Pancreas (tissue), 10 donors: ENCODE data around the gene TRIM64C. TPM values are rescaled to one million over a fixed set of nuclear protein-coding genes. Genes with fewer than 3 reads are reported as not detected.
"Not testable (repeated sequence)": the region's sequence is repeated elsewhere in the genome, so short reads cannot be mapped to it uniquely, and the experiment has no call there.

ENCODE experiments used
- ATAC-seq, 4 donors: fragments of 200-7000 bp; cut with Tn5 transposase; one replicate each; pipeline versions ENCODE4 v1.8.0 to v1.9.1; 2020; ENCODE audit warnings: mild to moderate bottlenecking in 4 of 4, moderate library complexity in 4 of 4
- DNase-seq, 6 donors: peaks; one replicate each; pipeline ENCODE4 v3.0.0-alpha.2; 2020
- FAIRE-seq: peaks from 2 replicates; lab custom pipeline; 2012; peaks lifted over from hg19 to GRCh38; lab: Jason Lieb, UNC
- H3K27ac ChIP-seq, 4 donors: fragments of 200-600 bp; sonication (generic); 1 replicate in 3 of 4; 2 replicates in 1 of 4; pipeline versions ENCODE4 v1.5.0 to v1.8.0; 2020
- H3K27me3 ChIP-seq, 4 donors: fragments of 200-600 bp; one replicate each; pipeline ENCODE4 v1.8.0; 2021
- H3K36me3 ChIP-seq, 3 donors: fragments of 200-600 bp; sonication (generic) in 1 of 3; one replicate each; pipeline versions ENCODE4 v1.5.0 to v1.8.0; 2020 to 2021
- H3K4me1 ChIP-seq, 3 donors: fragments of 200-600 bp; one replicate each; pipeline ENCODE4 v1.8.0; 2021
- H3K4me3 ChIP-seq, 4 donors: fragments of 200-600 bp; sonication (generic) in 2 of 4; one replicate each; pipeline versions ENCODE4 v1.5.0 to v1.8.0; 2020 to 2021
- H3K9me3 ChIP-seq, 4 donors: fragments of 200-600 bp; one replicate each; pipeline ENCODE4 v1.8.0; 2021
- WGBS, 2 donors: extraction: QIAGEN DNeasy Blood & Tissue Kit; methylation state at CpG; one replicate each; pipeline ENCODE4 v1.1.7; 2013; 5-methylcytosine and 5-hydroxymethylcytosine counted together
- intact Hi-C, 3 donors: fragments of 100-400 bp; cut with DNase I; formaldehyde crosslinking; loops; one replicate each; pipeline versions ENCODE4 v1.11.1 to v1.14.2; 2022
- polyA plus RNA-seq, 2 donors: library from polyadenylated mRNA; stranded (reverse); fragments of 200-250 nt; gene quantifications; one replicate each; pipeline ENCODE4 v1.2.3, GENCODE V29; 2013
- total RNA-seq, 6 donors: library from RNA; stranded (reverse); fragmentation: NEBNext Ultra II Directional in 4 of 6; extraction: Animal tissue kit (Norgen Biotek cat#: 25700) in 4 of 6; gene quantifications; one replicate each; pipeline versions ENCODE4 v1.2.1 to v1.2.4, GENCODE V29; 2021 to 2023
- donor health status: healthy with polysubstance abuse.
- donor health status: DM: no; HTN: no; CAD: no; lungs with moderate emphysema.
- donor health status: DM: no; HTN: no; CAD: no.
- donor health status: control.
- donor health status: control.
- donor health status: Bipolar disorder and iron deficiency.
- donor health status: DM: yes; HTN: yes; CAD: no.
- donor health status: DM: no; HTN: no; CAD: no.
- donor health status: DM: no; HTN: no; CAD: no.
- donor health status: DM: yes; HTN: yes; CAD: no.

The TRIM64C gene, protein sequence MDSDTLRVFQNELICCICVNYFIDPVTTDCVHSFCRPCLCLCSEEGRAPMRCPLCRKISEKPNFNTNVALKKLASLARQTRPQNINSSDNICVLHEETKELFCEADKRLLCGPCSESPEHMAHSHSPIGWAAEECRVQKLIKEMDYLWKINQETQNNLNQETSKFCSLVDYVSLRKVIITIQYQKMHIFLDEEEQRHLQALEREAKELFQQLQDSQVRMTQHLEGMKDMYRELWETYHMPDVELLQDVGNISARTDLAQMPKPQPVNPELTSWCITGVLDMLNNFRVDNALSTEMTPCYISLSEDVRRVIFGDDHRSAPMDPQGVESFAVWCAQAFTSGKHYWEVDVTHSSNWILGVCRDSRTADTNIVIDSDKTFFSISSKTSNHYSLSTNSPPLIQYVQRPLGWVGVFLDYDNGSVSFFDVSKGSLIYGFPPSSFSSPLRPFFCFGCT
- not detected for total RNA-seq
- polyA plus RNA-seq, result not detected

- H3K9me3 ChIP-seq, ATAC-seq, H3K4me1 ChIP-seq, intact Hi-C loops, DNase-seq, FAIRE-seq, H3K36me3 ChIP-seq, H3K27ac ChIP-seq, H3K27me3 ChIP-seq, H3K4me3 ChIP-seq: not testable (repeated sequence)
- WGBS, 2 donors, result 55 to 77% methylated on average over 5 of the region's 5 CpGs
Measured at GRCh38 chr11:49059012-49059411, at the start of gene TRIM64C. Gene TRIM64C (minus strand): TSS chr11:49059112. CDS start chr11:49059112, 0 bp downstream.

DNA sequence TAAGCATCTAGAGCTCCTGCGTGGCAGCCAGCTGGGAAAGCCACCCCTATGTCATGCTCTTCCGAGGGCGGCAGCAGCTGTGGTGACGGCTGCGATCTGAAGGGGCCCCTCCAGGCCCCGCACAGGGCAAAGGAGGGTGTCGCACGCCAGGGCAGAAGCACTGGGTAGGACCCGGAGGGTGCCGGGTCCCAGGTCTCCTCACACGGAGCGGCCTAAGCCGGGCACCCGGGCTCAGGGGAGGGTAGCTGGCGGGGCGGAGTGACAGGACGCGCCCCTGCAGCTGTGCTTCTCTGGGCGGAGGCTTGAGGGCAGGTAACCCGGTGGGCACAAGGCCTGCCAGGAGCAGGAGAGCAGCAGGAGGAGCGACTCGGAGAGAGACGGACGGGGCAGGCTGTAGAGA, 43.4 kb upstream of the TRIM64C start:
- ATAC-seq, H3K27me3 ChIP-seq, FAIRE-seq, H3K4me1 ChIP-seq, H3K36me3 ChIP-seq, H3K9me3 ChIP-seq, H3K27ac ChIP-seq, intact Hi-C loops, H3K4me3 ChIP-seq: not testable (repeated sequence)
- DNase-seq, result peak in 2 of 6 donors; percentile 6 to 48
- WGBS, 2 donors, result 77 to 83% methylated on average over 24 of the region's 24 CpGs

- DNase-seq, intact Hi-C loops: not testable (repeated sequence)
Measured at GRCh38 chr11:49069897-49070296, 11.0 kb upstream of the TRIM64C start.

DNA sequence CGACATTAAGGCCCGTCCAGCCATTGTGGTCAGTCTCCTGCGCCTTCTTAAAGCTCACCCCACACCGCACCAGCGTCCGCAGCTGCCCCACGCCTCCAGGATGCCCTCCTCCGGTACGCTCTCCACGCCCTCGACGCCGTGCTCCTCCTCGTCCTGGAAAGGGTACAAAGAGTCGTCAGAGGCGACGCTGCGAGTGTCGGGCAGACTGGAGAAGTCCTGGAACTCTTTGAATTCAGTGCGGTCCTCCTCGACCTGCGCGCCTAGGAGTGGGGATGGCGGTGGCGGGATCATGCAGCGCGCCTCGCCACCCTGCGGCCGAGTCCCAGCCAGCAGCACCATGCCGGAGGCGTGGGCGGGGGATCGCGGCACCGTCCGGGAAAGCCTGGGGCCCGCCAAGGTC, 9.1 kb downstream of the TRIM64C start:
- not testable (repeated sequence) for FAIRE-seq
- 52 to 55% methylated on average over 21 to 38 of the region's 38 CpGs for WGBS, 2 donors

More at GRCh38 chr11:49069897-49070296, 11.0 kb upstream of the TRIM64C start:
- H3K4me1 ChIP-seq, H3K4me3 ChIP-seq, FAIRE-seq, H3K36me3 ChIP-seq, H3K9me3 ChIP-seq, H3K27me3 ChIP-seq, H3K27ac ChIP-seq, ATAC-seq: not testable (repeated sequence)
- 32 to 46% methylated on average over 5 of the region's 5 CpGs for WGBS, 2 donors

GRCh38 chr11:49048229-49048628, 10.7 kb downstream of the TRIM64C start:
- 27 to 59% methylated on average over 11 to 28 of the region's 28 CpGs for WGBS, 2 donors
- not testable (repeated sequence) for ATAC-seq

More for the DNA sequence above, 9.1 kb downstream of the TRIM64C start:
- H3K4me1 ChIP-seq, H3K27ac ChIP-seq, H3K4me3 ChIP-seq, H3K36me3 ChIP-seq, H3K9me3 ChIP-seq, H3K27me3 ChIP-seq, DNase-seq, intact Hi-C loops, ATAC-seq: not testable (repeated sequence)

GRCh38 chr11:49028523-49028922, 30.4 kb downstream of the TRIM64C start, which contains the start of gene TRIM49B:
Gene TRIM49B (plus strand): TSS chr11:49028823. CDS start chr11:49031600, 2,777 bp downstream.
- ATAC-seq, H3K4me3 ChIP-seq, H3K27me3 ChIP-seq, H3K27ac ChIP-seq, H3K4me1 ChIP-seq, DNase-seq, H3K36me3 ChIP-seq, FAIRE-seq, H3K9me3 ChIP-seq, intact Hi-C loops: not testable (repeated sequence)
- 17 to 25% methylated on average over 1 to 2 of the region's 2 CpGs for WGBS, 2 donors

More at GRCh38 chr11:49048229-49048628, 10.7 kb downstream of the TRIM64C start:
- intact Hi-C loops, H3K27ac ChIP-seq, H3K27me3 ChIP-seq, DNase-seq, H3K4me1 ChIP-seq, H3K9me3 ChIP-seq, FAIRE-seq, H3K4me3 ChIP-seq, H3K36me3 ChIP-seq: not testable (repeated sequence)

Other genes with a start within 250 kb of the TRIM64C start
- gene TRIM51G, start 75.2 kb downstream of the TRIM64C start, total RNA-seq, result not detected
- not detected for gene TRIM51G, start 75.2 kb downstream of the TRIM64C start, polyA plus RNA-seq
- not detected for gene TRIM49B, start 30.3 kb downstream of the TRIM64C start, total RNA-seq
- not detected for gene TRIM49B, start 30.3 kb downstream of the TRIM64C start, polyA plus RNA-seq
- under 1 TPM in 3 of 6 donors, not detected in 3; 0.12 to 0.87 (median 0.24) TPM for gene FOLH1, start 149.5 kb upstream of the TRIM64C start, total RNA-seq
- gene FOLH1, start 149.5 kb upstream of the TRIM64C start, polyA plus RNA-seq, result under 1 TPM; 0.15 to 0.19 TPM